Effector memory CD4-positive, alpha-beta T cell (primary cell): Measurements from ENCODE around the gene IFNA6.
"Not testable (repeated sequence)": the region's sequence is repeated elsewhere in the genome, so short reads cannot be mapped to it uniquely, and the experiment has no call there.

Experiments
- DNase-seq, 3 donors: peaks; one replicate each; pipeline ENCODE4 v3.0.0-alpha.2; 2020
- H3K27ac ChIP-seq: 2 replicates; pipeline ENCODE4 v1.7.0; 2013; ENCODE audit warnings: mild to moderate bottlenecking, low read length, moderate library complexity; ENCODE audit not compliant: insufficient read depth, poor library complexity, severe bottlenecking
- H3K27me3 ChIP-seq: replicated peaks from 2 replicates; pipeline ENCODE4 v1.7.0; 2013; ENCODE audit warnings: mild to moderate bottlenecking, low read length; ENCODE audit not compliant: insufficient read depth, control insufficient read depth, poor library complexity, severe bottlenecking
- H3K36me3 ChIP-seq: 2 replicates; pipeline ENCODE4 v1.7.0; 2013; ENCODE audit warnings: mild to moderate bottlenecking, low read length, moderate library complexity; ENCODE audit not compliant: control insufficient read depth, insufficient read depth
- H3K4me1 ChIP-seq: 2 replicates; pipeline ENCODE4 v1.7.0; 2013; ENCODE audit warnings: low read length, mild to moderate bottlenecking; ENCODE audit not compliant: control insufficient read depth, insufficient read depth, poor library complexity, severe bottlenecking
- H3K4me3 ChIP-seq: 2 replicates; pipeline ENCODE4 v1.7.0; 2013; ENCODE audit warnings: low read length, low read depth, mild to moderate bottlenecking; ENCODE audit not compliant: insufficient read depth, poor library complexity, severe bottlenecking
- H3K9me3 ChIP-seq: 2 replicates; pipeline ENCODE4 v1.7.0; 2013; ENCODE audit warnings: mild to moderate bottlenecking, low read length, moderate library complexity; ENCODE audit not compliant: control insufficient read depth
- total RNA-seq, 3 donors: gene quantifications; one replicate each; lab custom pipeline; 2026; lab: John Stamatoyannopoulos, UW

The IFNA6 gene
- total RNA-seq: 0 reads per million in 3 donors

GRCh38 chr9:21350787-21351186, at the start of gene IFNA6:
TSS of gene IFNA6 (minus strand) at chr9:21350887. CDS start at chr9:21350887, 0 bp downstream.
- DNase-seq: no peak
- H3K4me3 ChIP-seq: no peak within 1 kb of the TSS
- no peak within 1 kb of the TSS for H3K27ac ChIP-seq
- no peaks in the 10 kb centered on the region for H3K9me3 ChIP-seq
- H3K4me1 ChIP-seq: no peaks in the 10 kb centered on the region
- no peaks in the 10 kb centered on the region for H3K27me3 ChIP-seq
- H3K36me3 ChIP-seq: no peaks in the 10 kb centered on the region

DNA sequence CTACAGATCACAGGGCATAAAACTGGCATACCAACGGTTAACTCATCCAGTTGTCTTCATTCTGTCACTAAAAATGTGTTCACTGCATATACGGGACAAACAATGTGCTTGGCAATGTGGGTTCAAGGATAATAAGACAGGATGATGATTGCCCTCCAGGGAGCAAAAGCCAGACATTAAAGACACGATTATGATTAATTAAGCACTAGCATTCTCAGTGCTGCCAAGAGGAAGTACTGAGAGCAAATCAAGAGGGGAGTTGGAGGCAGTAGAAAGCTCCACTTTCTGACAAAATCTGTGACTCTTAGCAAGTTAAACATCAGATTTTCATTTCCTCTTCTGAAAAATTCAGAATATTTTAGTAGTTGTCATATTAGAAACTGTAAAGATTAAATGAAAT, 49.3 kb upstream of the IFNA6 start:
- no peak for DNase-seq
- Histone ChIP-seq H3K4me3 (no peak overlapping the region), H3K27ac (no peak overlapping the region), H3K27me3 (peaks cover 26% of the 10 kb centered on the region), H3K4me1 (peaks cover 10% of the 10 kb centered on the region), H3K9me3 (no peaks in the 10 kb centered on the region), H3K36me3 (no peaks in the 10 kb centered on the region)

- no peak overlapping the region for H3K27ac ChIP-seq
- H3K27me3 ChIP-seq: peaks cover 27% of the 10 kb centered on the region
- DNase-seq: no peak
- H3K9me3 ChIP-seq: no peaks in the 10 kb centered on the region
- H3K4me1 ChIP-seq: peaks cover 10% of the 10 kb centered on the region
- no peak overlapping the region for H3K4me3 ChIP-seq
- no peaks in the 10 kb centered on the region for H3K36me3 ChIP-seq
Observed at GRCh38 chr9:21398955-21399489, 48.3 kb upstream of the IFNA6 start.

DNA sequence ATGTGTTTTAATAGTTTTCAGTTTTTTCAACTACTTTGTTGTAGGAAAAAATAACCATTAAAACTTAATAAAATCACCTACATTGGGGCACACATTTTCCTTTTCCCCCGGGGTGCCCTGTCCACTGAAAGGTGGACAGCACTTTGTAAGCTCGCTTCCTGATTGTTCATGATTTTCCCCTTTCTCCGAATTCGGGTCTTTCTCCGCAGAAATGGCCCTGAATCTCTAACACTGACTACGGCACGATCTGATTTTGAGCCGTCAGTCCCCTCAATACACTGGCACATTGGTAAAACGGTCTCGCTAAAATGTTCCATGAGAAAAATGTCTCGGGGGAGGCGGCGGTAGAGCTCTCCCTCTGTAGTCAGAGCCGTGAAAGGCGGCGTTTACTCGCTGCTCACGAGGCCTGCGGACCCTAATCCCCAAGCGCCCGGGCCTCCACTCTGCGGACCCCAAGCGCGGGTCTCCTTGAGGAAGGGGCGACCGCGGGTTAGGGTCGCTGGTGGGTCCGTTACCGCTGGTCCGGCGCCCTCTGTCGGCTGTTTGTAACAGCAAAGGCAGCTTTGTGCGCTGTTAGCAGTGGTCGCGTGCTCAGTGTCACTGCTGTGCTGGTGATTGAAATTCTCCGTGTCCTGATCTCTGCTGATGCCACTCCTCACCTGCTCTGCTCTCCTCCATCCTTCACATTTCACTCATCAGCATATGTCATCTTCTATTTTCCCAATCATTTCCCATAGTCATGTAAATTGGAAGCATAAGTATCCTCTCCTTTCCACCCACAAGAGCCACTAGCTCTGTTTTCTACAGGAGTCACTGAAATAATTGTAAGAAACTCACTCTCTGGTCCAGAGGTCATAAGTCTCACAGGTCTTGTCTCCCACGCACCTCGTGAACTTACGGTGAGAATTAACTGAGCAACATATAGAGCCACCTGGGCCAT, 45.4 kb upstream of the IFNA6 start:
- Histone ChIP-seq H3K36me3 (no peaks in the 10 kb centered on the region), H3K4me3 (peak overlapping the region; percentile 39), H3K27me3 (peaks cover 11% of the 10 kb centered on the region), H3K4me1 (peaks cover 4% of the 10 kb centered on the region), H3K27ac (no peak overlapping the region), H3K9me3 (no peaks in the 10 kb centered on the region)
- peak; percentile 12 to 34 (median 26) for DNase-seq

DNA sequence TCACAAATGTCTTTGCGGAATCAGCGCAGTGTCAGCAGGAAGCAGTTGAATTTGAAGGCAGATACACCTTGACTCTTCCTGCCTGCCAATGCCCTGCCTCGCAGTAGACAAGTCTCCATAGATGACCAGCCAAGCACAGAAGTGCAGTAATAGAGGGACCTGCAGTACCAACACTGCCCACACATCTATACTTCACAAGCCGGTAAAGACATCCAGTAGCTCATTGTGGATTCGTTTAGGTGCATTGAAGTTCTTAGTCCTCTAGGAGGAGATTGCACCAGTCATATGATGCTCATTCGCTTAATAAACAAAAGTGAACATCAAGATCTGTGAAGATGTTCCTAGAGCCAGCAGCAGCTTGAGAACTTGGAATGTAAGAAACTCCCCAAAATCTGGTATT, 41.6 kb upstream of the IFNA6 start:
- Histone ChIP-seq H3K9me3 (no peaks in the 10 kb centered on the region), H3K36me3 (no peaks in the 10 kb centered on the region), H3K27me3 (peaks cover 10% of the 10 kb centered on the region), H3K27ac (no peak overlapping the region), H3K4me1 (peaks cover 4% of the 10 kb centered on the region), H3K4me3 (no peak overlapping the region)
- DNase-seq: no peak

GRCh38 chr9:21385131-21385670, 34.5 kb upstream of the IFNA6 start, which contains the start of gene IFNA2:
TSS of gene IFNA2 (minus strand) at chr9:21385398. CDS start at chr9:21385329, 69 bp downstream.
- Histone ChIP-seq H3K4me3 (no peak within 1 kb of the TSS), H3K9me3 (no peaks in the 10 kb centered on the region), H3K36me3 (no peaks in the 10 kb centered on the region), H3K27me3 (peaks cover 13% of the 10 kb centered on the region), H3K4me1 (no peaks in the 10 kb centered on the region), H3K27ac (no peak within 1 kb of the TSS)
- no peak for DNase-seq

- Histone ChIP-seq H3K27ac (no peak overlapping the region), H3K27me3 (peaks cover 13% of the 10 kb centered on the region), H3K9me3 (no peaks in the 10 kb centered on the region), H3K4me3 (no peak overlapping the region), H3K4me1 (no peaks in the 10 kb centered on the region), H3K36me3 (no peaks in the 10 kb centered on the region)
- DNase-seq: no peak
Observed at GRCh38 chr9:21383627-21384026, 32.9 kb upstream of the IFNA6 start.

- peaks cover 16% of the 10 kb centered on the region for H3K27me3 ChIP-seq
- H3K4me3 ChIP-seq: no peak overlapping the region
- DNase-seq: no peak
Observed at GRCh38 chr9:21381448-21382339, 31.0 kb upstream of the IFNA6 start.

GRCh38 chr9:21371467-21371866, 20.8 kb upstream of the IFNA6 start:
- H3K36me3 ChIP-seq, DNase-seq: not testable (repeated sequence)

More at GRCh38 chr9:21381448-21382339, 31.0 kb upstream of the IFNA6 start:
- no peaks in the 10 kb centered on the region for H3K4me1 ChIP-seq
- no peaks in the 10 kb centered on the region for H3K36me3 ChIP-seq
- H3K27ac ChIP-seq: no peak overlapping the region
- no peaks in the 10 kb centered on the region for H3K9me3 ChIP-seq

More at GRCh38 chr9:21371467-21371866, 20.8 kb upstream of the IFNA6 start:
- H3K9me3 ChIP-seq, H3K4me3 ChIP-seq, H3K27ac ChIP-seq, H3K27me3 ChIP-seq, H3K4me1 ChIP-seq: not testable (repeated sequence)
